Measurements from ENCODE around the gene ACSL6. TPM values are rescaled to one million over a fixed set of nuclear protein-coding genes. Genes with fewer than 3 reads are reported as not detected.
A peak's percentile ranks its signal among the peaks of the same experiment; 100 is the strongest.

Gene ACSL6
- total and polyA plus RNA-seq, 2 donors (not counting 1 experiment from before 2014, with no cell fraction given), result 0.03 to 0.62 TPM

DNA sequence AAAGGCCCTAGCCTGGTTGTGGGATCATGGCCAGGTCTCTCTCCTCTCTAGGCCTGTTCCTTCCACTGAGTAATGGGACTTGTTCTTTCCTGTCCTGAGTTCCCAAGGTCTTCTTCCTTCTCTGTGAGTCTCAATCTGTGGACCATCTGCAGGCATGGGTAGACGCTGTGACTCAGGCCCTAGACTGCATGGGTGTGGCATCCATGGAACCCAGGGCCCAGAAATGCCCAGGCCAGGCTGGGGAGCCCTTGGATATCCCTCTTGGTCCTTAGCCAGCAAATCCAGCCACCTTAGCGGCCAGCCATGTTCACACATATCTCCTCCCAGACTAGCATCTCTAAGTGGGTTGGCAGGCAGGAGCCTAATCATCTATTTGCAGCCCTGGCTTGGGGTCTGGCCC is 2.3 kb upstream of the ACSL6 start:
- no peak overlapping the region for H3K4me2 ChIP-seq (replicated peaks; ENCODE audit: low read depth, low read length, poor library complexity, severe bottlenecking)
- Mint-ChIP-seq H3K9me3 (ENCODE audit: insufficient read depth) (no peaks in the 10 kb centered on the region), H3K4me1 (peaks cover 16% of the 10 kb centered on the region), H3K4me3 (no peak overlapping the region), H3K27me3 (peaks cover 77% of the 10 kb centered on the region), H3K27ac (peak overlapping the region; percentile 10)
- H3K9ac ChIP-seq (ENCODE audit: low read length), result no peak overlapping the region
- no peak for ATAC-seq (ENCODE audit: low read depth)
- intact Hi-C loops (cut with micrococcal nuclease), result no loop called here
- ChIA-PET POLR2A (no interaction called here), CTCF (interaction anchor here (1.6 kb wide), 1 partner anchor 424 kb away, joined by 6 read pairs; no protein-coding TSS in a partner anchor)
- TF ChIP-seq, protein P1, sequence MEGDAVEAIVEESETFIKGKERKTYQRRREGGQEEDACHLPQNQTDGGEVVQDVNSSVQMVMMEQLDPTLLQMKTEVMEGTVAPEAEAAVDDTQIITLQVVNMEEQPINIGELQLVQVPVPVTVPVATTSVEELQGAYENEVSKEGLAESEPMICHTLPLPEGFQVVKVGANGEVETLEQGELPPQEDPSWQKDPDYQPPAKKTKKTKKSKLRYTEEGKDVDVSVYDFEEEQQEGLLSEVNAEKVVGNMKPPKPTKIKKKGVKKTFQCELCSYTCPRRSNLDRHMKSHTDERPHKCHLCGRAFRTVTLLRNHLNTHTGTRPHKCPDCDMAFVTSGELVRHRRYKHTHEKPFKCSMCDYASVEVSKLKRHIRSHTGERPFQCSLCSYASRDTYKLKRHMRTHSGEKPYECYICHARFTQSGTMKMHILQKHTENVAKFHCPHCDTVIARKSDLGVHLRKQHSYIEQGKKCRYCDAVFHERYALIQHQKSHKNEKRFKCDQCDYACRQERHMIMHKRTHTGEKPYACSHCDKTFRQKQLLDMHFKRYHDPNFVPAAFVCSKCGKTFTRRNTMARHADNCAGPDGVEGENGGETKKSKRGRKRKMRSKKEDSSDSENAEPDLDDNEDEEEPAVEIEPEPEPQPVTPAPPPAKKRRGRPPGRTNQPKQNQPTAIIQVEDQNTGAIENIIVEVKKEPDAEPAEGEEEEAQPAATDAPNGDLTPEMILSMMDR (IDR thresholded peaks at IDR 0.05), result no peak
- no peak for TF ChIP-seq EZH2 (IDR thresholded peaks at IDR 0.05; ENCODE audit: borderline replicate concordance, insufficient read depth, low read depth, low read length, poor library complexity, severe bottlenecking)
- no peak overlapping the region for H3K27ac ChIP-seq (ENCODE audit: low read length in 2 of 2)
- WGBS (ENCODE audit: insufficient coverage), result 88% methylated on average over 2 of the region's 2 CpGs
- no peaks in the 10 kb centered on the region for H4K20me1 ChIP-seq (ENCODE audit: control insufficient read depth, insufficient read depth, low read length, poor library complexity, severe bottlenecking)
- peaks cover 16 to 18% of the 10 kb centered on the region in 2 donors for H3K4me1 ChIP-seq (ENCODE audit: control insufficient read depth in 2 of 2, insufficient read depth in 2 of 2, low read length in 2 of 2)
- H3K36me3 ChIP-seq (replicated peaks in 1 of 2; ENCODE audit: control extremely low read depth in 1 of 2, control insufficient read depth in 1 of 2, extremely low read depth in 1 of 2, insufficient read depth in 2 of 2, low read length in 1 of 2), result no peaks in the 10 kb centered on the region
- H3K9me3 ChIP-seq (ENCODE audit: control extremely low read depth in 1 of 3, control insufficient read depth in 2 of 3, insufficient read depth in 1 of 3, low read length in 2 of 3), result peaks cover 0 to 9% (median 0%) of the 10 kb centered on the region in 3 donors
- H2AFZ ChIP-seq (ENCODE audit: insufficient read depth, low read depth, low read length, poor library complexity, severe bottlenecking), result no peak overlapping the region
- DNase-seq, result no peak
- H3K27me3 ChIP-seq (replicated peaks in 1 of 4; ENCODE audit: control extremely low read depth in 1 of 4, control insufficient read depth in 3 of 4, insufficient read depth in 4 of 4, low read length in 3 of 4), result peaks cover 0 to 54% (median 19%) of the 10 kb centered on the region in 4 experiments
- H3K79me2 ChIP-seq (ENCODE audit: control insufficient read depth, insufficient read depth, low read length), result no peaks in the 10 kb centered on the region
- no peak overlapping the region for H3K4me3 ChIP-seq (ENCODE audit: control extremely low read depth in 1 of 5, extremely low read depth in 1 of 5, insufficient read depth in 1 of 5, low read depth in 2 of 5, low read length in 4 of 5)

DNA sequence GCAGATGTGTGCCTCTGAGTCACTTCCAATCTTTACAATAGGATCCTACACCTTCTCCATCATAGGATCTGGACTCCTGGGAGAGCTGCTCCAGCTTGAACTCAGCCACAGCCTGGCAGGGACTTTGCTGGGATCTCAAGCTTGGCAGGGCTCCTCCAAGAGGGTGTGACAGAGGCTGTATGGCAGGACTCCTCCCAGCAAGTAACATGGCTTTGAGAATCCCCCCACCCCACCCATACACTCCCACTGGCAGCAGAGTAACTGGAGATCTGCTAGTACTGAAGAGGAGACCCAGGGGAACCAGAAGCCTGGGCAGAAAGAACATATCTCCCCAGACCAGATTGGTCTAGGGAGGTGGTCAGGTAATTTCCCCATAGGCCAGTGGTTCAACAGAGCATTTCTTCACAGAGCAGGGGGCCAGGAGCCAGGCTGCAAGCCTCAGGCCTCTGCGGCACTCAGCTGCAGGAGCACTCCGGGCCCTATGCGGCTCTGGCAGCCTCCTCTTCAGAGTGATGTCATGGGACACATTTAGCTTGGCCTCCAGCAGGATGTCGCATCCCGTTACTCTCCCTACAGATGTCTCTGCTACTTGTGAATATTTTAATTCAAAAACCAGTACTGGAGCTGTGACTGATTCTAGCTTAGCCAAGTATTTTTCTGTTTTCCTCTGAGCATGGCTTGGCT is 1.7 kb upstream of the ACSL6 start:
- H3K4me1 Mint-ChIP-seq, result peaks cover 16% of the 10 kb centered on the region

More for the DNA sequence above, 1.7 kb upstream of the ACSL6 start:
- POLR2A ChIA-PET, result no interaction called here
- Mint-ChIP-seq H3K4me3 (peak overlapping the region; percentile 13), H3K9me3 (ENCODE audit: insufficient read depth) (no peaks in the 10 kb centered on the region), H3K27me3 (peaks cover 78% of the 10 kb centered on the region), H3K27ac (no peak overlapping the region)
- CTCF ChIA-PET, result interaction anchor here (1.6 kb wide), 1 partner anchor 424 kb away, joined by 6 read pairs; no protein-coding TSS in a partner anchor
- TF ChIP-seq EZH2 (IDR thresholded peaks at IDR 0.05; ENCODE audit: borderline replicate concordance, insufficient read depth, low read depth, low read length, poor library complexity, severe bottlenecking), result no peak
- TF ChIP-seq, protein P1 (IDR thresholded peaks at IDR 0.05), result no peak
- WGBS (ENCODE audit: insufficient coverage), result 97% methylated on average over 3 of the region's 5 CpGs
- peaks cover 0 to 9% (median 0%) of the 10 kb centered on the region in 3 donors for H3K9me3 ChIP-seq (ENCODE audit: control extremely low read depth in 1 of 3, control insufficient read depth in 2 of 3, insufficient read depth in 1 of 3, low read length in 2 of 3)
- DNase-seq (no peak), ATAC-seq (ENCODE audit: low read depth) (no peak)
- intact Hi-C loops (cut with micrococcal nuclease), result no loop called here
- H3K4me1 ChIP-seq (ENCODE audit: control insufficient read depth in 2 of 2, insufficient read depth in 2 of 2, low read length in 2 of 2), result peaks cover 16 to 18% of the 10 kb centered on the region in 2 donors
- no peak overlapping the region for H3K27ac ChIP-seq (ENCODE audit: low read length in 2 of 2)
- no peak overlapping the region for H3K4me2 ChIP-seq (replicated peaks; ENCODE audit: low read depth, low read length, poor library complexity, severe bottlenecking)
- no peak overlapping the region for H3K9ac ChIP-seq (ENCODE audit: low read length)
- no peak overlapping the region for H2AFZ ChIP-seq (ENCODE audit: insufficient read depth, low read depth, low read length, poor library complexity, severe bottlenecking)
- H4K20me1 ChIP-seq (ENCODE audit: control insufficient read depth, insufficient read depth, low read length, poor library complexity, severe bottlenecking), result no peaks in the 10 kb centered on the region
- peaks cover 0 to 59% (median 21%) of the 10 kb centered on the region in 4 experiments for H3K27me3 ChIP-seq (replicated peaks in 1 of 4; ENCODE audit: control extremely low read depth in 1 of 4, control insufficient read depth in 3 of 4, insufficient read depth in 4 of 4, low read length in 3 of 4)
- no peaks in the 10 kb centered on the region for H3K79me2 ChIP-seq (ENCODE audit: control insufficient read depth, insufficient read depth, low read length)
- no peaks in the 10 kb centered on the region for H3K36me3 ChIP-seq (replicated peaks in 1 of 2; ENCODE audit: control extremely low read depth in 1 of 2, control insufficient read depth in 1 of 2, extremely low read depth in 1 of 2, insufficient read depth in 2 of 2, low read length in 1 of 2)
- no peak overlapping the region for H3K4me3 ChIP-seq (ENCODE audit: control extremely low read depth in 1 of 5, extremely low read depth in 1 of 5, insufficient read depth in 1 of 5, low read depth in 2 of 5, low read length in 4 of 5)
